Testis (tissue), 2 donors: ENCODE data around the gene ZBTB11.

Experiments
- POLR2A ChIP-seq: fragments of 450-650 bp; IDR thresholded peaks from one replicate; pipeline ENCODE4 v1.6.1; 2017; ENCODE audit warnings: antibody characterized with exemption, mild to moderate bottlenecking, moderate library complexity
- TF ChIP-seq, protein P1 (sequence below), 3 experiments: fragments of 450-650 bp in 2 of 3; fragments of 200-600 bp in 1 of 3; sonication (generic) in 1 of 3; IDR thresholded peaks; one replicate each; pipeline ENCODE4 v1.5.1; 2016 to 2019; ENCODE audit warnings: antibody characterized with exemption in 3 of 3, mild to moderate bottlenecking in 2 of 3, moderate library complexity in 1 of 3

GRCh38 chr3:101702726-101703125 lies 25.8 kb upstream of the ZBTB11 start:
- TF ChIP-seq, protein P1, sequence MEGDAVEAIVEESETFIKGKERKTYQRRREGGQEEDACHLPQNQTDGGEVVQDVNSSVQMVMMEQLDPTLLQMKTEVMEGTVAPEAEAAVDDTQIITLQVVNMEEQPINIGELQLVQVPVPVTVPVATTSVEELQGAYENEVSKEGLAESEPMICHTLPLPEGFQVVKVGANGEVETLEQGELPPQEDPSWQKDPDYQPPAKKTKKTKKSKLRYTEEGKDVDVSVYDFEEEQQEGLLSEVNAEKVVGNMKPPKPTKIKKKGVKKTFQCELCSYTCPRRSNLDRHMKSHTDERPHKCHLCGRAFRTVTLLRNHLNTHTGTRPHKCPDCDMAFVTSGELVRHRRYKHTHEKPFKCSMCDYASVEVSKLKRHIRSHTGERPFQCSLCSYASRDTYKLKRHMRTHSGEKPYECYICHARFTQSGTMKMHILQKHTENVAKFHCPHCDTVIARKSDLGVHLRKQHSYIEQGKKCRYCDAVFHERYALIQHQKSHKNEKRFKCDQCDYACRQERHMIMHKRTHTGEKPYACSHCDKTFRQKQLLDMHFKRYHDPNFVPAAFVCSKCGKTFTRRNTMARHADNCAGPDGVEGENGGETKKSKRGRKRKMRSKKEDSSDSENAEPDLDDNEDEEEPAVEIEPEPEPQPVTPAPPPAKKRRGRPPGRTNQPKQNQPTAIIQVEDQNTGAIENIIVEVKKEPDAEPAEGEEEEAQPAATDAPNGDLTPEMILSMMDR (IDR thresholded peaks at IDR 0.05), result no peak
- TF ChIP-seq POLR2A, result no peak
